H1 (cell line): ENCODE measurements around the gene SLC23A2. TPM values are rescaled to one million over a fixed set of nuclear protein-coding genes. Genes with fewer than 3 reads are reported as not detected.

Experiments used
- CTCF ChIA-PET: fragments of 300-600 bp; sonication (Branson Sonifier 250); formaldehyde crosslinking; loops from one replicate; lab custom pipeline; 2021; ENCODE audit not compliant: partially characterized antibody; lab: Charles Lee
- POLR2A ChIA-PET: fragments of 300-600 bp; sonication (Branson Sonifier 250); formaldehyde crosslinking; loops from one replicate; lab custom pipeline; 2021; ENCODE audit warnings: inconsistent platforms; ENCODE audit not compliant: partially characterized antibody; lab: Charles Lee
- DNase-seq, 2 experiments: peaks; one replicate each; pipeline versions ENCODE4 v3.0.0 to v3.0.0-alpha.2; 2010 to 2022; ENCODE audit warnings: low spot score in 2 of 2, low read depth in 1 of 2, mixed read lengths in 1 of 2
- FAIRE-seq: peaks from 2 replicates; lab custom pipeline; 2011; peaks lifted over from hg19 to GRCh38; lab: Jason Lieb, UNC
- H2AFZ ChIP-seq: 2 replicates; pipeline ENCODE4 v1.8.1; 2012; ENCODE audit warnings: low read length, inconsistent platforms
- H2AK5ac ChIP-seq: 2 replicates; pipeline ENCODE4 v1.6.1; 2013; ENCODE audit warnings: low read depth, low read length
- H2BK120ac ChIP-seq: replicated peaks from 2 replicates; pipeline ENCODE3; 2013; ENCODE audit warnings: low read depth, low read length, inconsistent platforms
- H2BK12ac ChIP-seq: 2 replicates; pipeline ENCODE4 v1.6.1; 2013; ENCODE audit warnings: low read depth, low read length
- H2BK15ac ChIP-seq: 2 replicates; pipeline ENCODE4 v1.6.1; 2013; ENCODE audit warnings: low read length
- H2BK20ac ChIP-seq: 2 replicates; pipeline ENCODE4 v1.6.1; 2013; ENCODE audit warnings: low read length
- H2BK5ac ChIP-seq: 2 replicates; pipeline ENCODE4 v1.6.1; 2013; ENCODE audit warnings: low read depth, low read length
- H3K14ac ChIP-seq: 2 replicates; pipeline ENCODE4 v1.6.1; 2013; ENCODE audit warnings: inconsistent platforms; ENCODE audit not compliant: insufficient read length
- H3K18ac ChIP-seq: 2 replicates; pipeline ENCODE4 v1.6.1; 2013; ENCODE audit warnings: low read length; ENCODE audit errors: extremely low read depth
- H3K23ac ChIP-seq: 2 replicates; pipeline ENCODE4 v1.6.1; 2013; ENCODE audit warnings: inconsistent platforms; ENCODE audit not compliant: insufficient read length
- H3K23me2 ChIP-seq: 2 replicates; pipeline ENCODE4 v1.6.1; 2013; ENCODE audit warnings: low read depth, low read length
- H3K27ac ChIP-seq: 2 replicates; pipeline ENCODE4 v1.6.1; 2011; ENCODE audit warnings: low read depth, low read length, inconsistent platforms
- H3K27me3 ChIP-seq, 4 experiments: replicated peaks in 1 of 4; 1 replicate in 1 of 4; 2 replicates in 3 of 4; pipeline versions ENCODE4 v1.6.1 to v1.8.1; 2011 to 2013; ENCODE audit warnings: low read length in 3 of 4, mild to moderate bottlenecking in 3 of 4, inconsistent platforms in 2 of 4, mixed read lengths in 2 of 4, moderate library complexity in 1 of 4; ENCODE audit not compliant: control insufficient read depth in 3 of 4, insufficient read depth in 3 of 4; ENCODE audit errors: extremely low read depth in 1 of 4
- H3K36me3 ChIP-seq, 4 experiments: 2 replicates each; pipeline versions ENCODE4 v1.6.1 to v1.8.1; 2011 to 2013; ENCODE audit warnings: mild to moderate bottlenecking in 4 of 4, low read length in 3 of 4, moderate library complexity in 2 of 4, control low read depth in 1 of 4, inconsistent platforms in 1 of 4; ENCODE audit not compliant: insufficient read depth in 4 of 4, control insufficient read depth in 2 of 4
- H3K4ac ChIP-seq: replicated peaks from 2 replicates; pipeline ENCODE3; 2013; ENCODE audit warnings: low read length, low read depth, mixed read lengths, inconsistent platforms; ENCODE audit not compliant: insufficient read length
- H3K4me1 ChIP-seq, 4 experiments: replicated peaks in 1 of 4; 1 replicate in 1 of 4; 2 replicates in 3 of 4; pipeline versions ENCODE4 v1.6.1 to v1.8.1; 2011 to 2013; ENCODE audit warnings: low read length in 3 of 4, inconsistent platforms in 2 of 4, mixed read lengths in 1 of 4; ENCODE audit not compliant: insufficient read depth in 4 of 4, control insufficient read depth in 3 of 4
- H3K4me2 ChIP-seq, 2 experiments: 2 replicates each; pipeline versions ENCODE4 v1.6.1 to v1.8.1; 2011 to 2013; ENCODE audit warnings: low read depth in 2 of 2, low read length in 2 of 2, control low read depth in 1 of 2, inconsistent platforms in 1 of 2, mild to moderate bottlenecking in 1 of 2; ENCODE audit not compliant: insufficient read depth in 1 of 2
- H3K4me3 ChIP-seq, 4 experiments: fragments of 200-600, 300-600 bp in 1 of 4; sonication (generic), shearing (Covaris generic), sonication (Bioruptor Twin) in 1 of 4; 2 replicates each; pipeline versions ENCODE4 v1.5.1 to v1.8.1; 2011 to 2016; ENCODE audit warnings: low read length in 4 of 4, low read depth in 3 of 4, control low read depth in 2 of 4, inconsistent platforms in 2 of 4, mild to moderate bottlenecking in 2 of 4, mixed read lengths in 1 of 4, moderate library complexity in 1 of 4; ENCODE audit not compliant: insufficient read depth in 2 of 4; ENCODE audit errors: extremely low read depth in 1 of 4
- H3K56ac ChIP-seq: replicated peaks from 2 replicates; pipeline ENCODE3; 2013; ENCODE audit warnings: low read depth, mild to moderate bottlenecking, mixed read lengths, low read length, inconsistent platforms; ENCODE audit not compliant: insufficient read length
- H3K79me1 ChIP-seq: 2 replicates; pipeline ENCODE4 v1.6.1; 2013; ENCODE audit warnings: low read depth, low read length, control low read depth
- H3K79me2 ChIP-seq, 2 experiments: 2 replicates each; pipeline versions ENCODE4 v1.6.1 to v1.8.1; 2012 to 2013; ENCODE audit warnings: low read length in 2 of 2, mild to moderate bottlenecking in 2 of 2, inconsistent platforms in 1 of 2; ENCODE audit not compliant: insufficient read depth in 2 of 2, control insufficient read depth in 1 of 2
- H3K9ac ChIP-seq, 4 experiments: replicated peaks in 1 of 4; 1 replicate in 1 of 4; 2 replicates in 3 of 4; pipeline versions ENCODE4 v1.6.1 to v1.8.1; 2011 to 2013; ENCODE audit warnings: low read depth in 3 of 4, low read length in 3 of 4, control low read depth in 2 of 4, mild to moderate bottlenecking in 2 of 4, moderate library complexity in 2 of 4, inconsistent platforms in 1 of 4; ENCODE audit errors: extremely low read depth in 1 of 4
- H3K9me3 ChIP-seq, 2 experiments: 2 replicates each; pipeline versions ENCODE4 v1.6.1 to v1.8.1; 2012 to 2013; ENCODE audit warnings: mild to moderate bottlenecking in 2 of 2, moderate library complexity in 2 of 2, control low read depth in 1 of 2, inconsistent platforms in 1 of 2, low read depth in 1 of 2, low read length in 1 of 2, mixed read lengths in 1 of 2; ENCODE audit not compliant: insufficient read depth in 2 of 2
- H4K20me1 ChIP-seq, 2 experiments: replicated peaks in 1 of 2; 2 replicates each; pipeline versions ENCODE3 to v1.8.1; 2011 to 2013; ENCODE audit warnings: inconsistent platforms in 2 of 2, low read length in 2 of 2, mild to moderate bottlenecking in 1 of 2; ENCODE audit not compliant: insufficient read depth in 2 of 2, control insufficient read depth in 1 of 2
- H4K5ac ChIP-seq: 2 replicates; pipeline ENCODE4 v1.6.1; 2013; ENCODE audit warnings: low read length, low read depth, mixed read lengths, inconsistent platforms; ENCODE audit not compliant: insufficient read length
- H4K8ac ChIP-seq: 2 replicates; pipeline ENCODE4 v1.8.0; 2013; ENCODE audit warnings: mild to moderate bottlenecking, moderate library complexity, low read length, inconsistent platforms; ENCODE audit not compliant: insufficient read depth; ENCODE audit errors: extremely low read depth
- H4K91ac ChIP-seq: replicated peaks from 2 replicates; pipeline ENCODE3; 2013; ENCODE audit warnings: low read length, mixed read lengths, inconsistent platforms; ENCODE audit not compliant: insufficient read length
- EGR1 ChIP-seq: IDR thresholded peaks from 2 replicates; pipeline ENCODE4 v1.6.1; 2011; ENCODE audit warnings: low read depth, low read length, borderline replicate concordance
- HDAC2 ChIP-seq, 2 experiments: fragments of 300-600 bp in 1 of 2; sonication (generic) in 1 of 2; IDR thresholded peaks; 2 replicates each; pipeline ENCODE4 v1.6.1; 2011 to 2012; ENCODE audit warnings: low read depth in 2 of 2, low read length in 2 of 2, mild to moderate bottlenecking in 2 of 2, moderate library complexity in 2 of 2, borderline replicate concordance in 1 of 2, inconsistent platforms in 1 of 2
- KDM4A ChIP-seq: IDR thresholded peaks from one replicate; pipeline ENCODE4 v1.7.1; 2012; ENCODE audit warnings: low read depth, mild to moderate bottlenecking, moderate library complexity, low read length, inconsistent platforms; ENCODE audit not compliant: severe bottlenecking
- MAFK ChIP-seq: IDR thresholded peaks from 2 replicates; pipeline ENCODE4 v1.6.1; 2012; ENCODE audit warnings: low read depth, mild to moderate bottlenecking, improper control_type of control experiment, low read length
- NANOG ChIP-seq: IDR thresholded peaks from 2 replicates; pipeline ENCODE4 v1.6.1; 2011; ENCODE audit warnings: low read length, low read depth, mild to moderate bottlenecking, inconsistent platforms; ENCODE audit not compliant: insufficient read depth, poor library complexity, severe bottlenecking
- RAD21 ChIP-seq, 2 experiments: IDR thresholded peaks in 1 of 2; conservative IDR thresholded peaks in 1 of 2; 2 replicates each; pipeline ENCODE4 v1.6.1; 2011; ENCODE audit warnings: low read depth in 2 of 2, low read length in 2 of 2, improper control_type of control experiment in 1 of 2, inconsistent platforms in 1 of 2, mild to moderate bottlenecking in 1 of 2, moderate library complexity in 1 of 2
- SIN3A ChIP-seq, 2 experiments: IDR thresholded peaks in 1 of 2; conservative IDR thresholded peaks in 1 of 2; 2 replicates each; pipeline ENCODE4 v1.6.1; 2011 to 2012; ENCODE audit warnings: low read length in 2 of 2, improper control_type of control experiment in 1 of 2, low read depth in 1 of 2, mild to moderate bottlenecking in 1 of 2
- TAF1 ChIP-seq: IDR thresholded peaks from 2 replicates; pipeline ENCODE4 v1.6.1; 2011; ENCODE audit warnings: mild to moderate bottlenecking, low read depth, low read length
- ZNF274 ChIP-seq: IDR thresholded peaks from 2 replicates; pipeline ENCODE4 v1.7.0; 2012; ENCODE audit warnings: low read length, borderline replicate concordance; ENCODE audit errors: extremely low read depth
- WGBS, 2 experiments: shearing (Covaris generic) in 1 of 2; methylation state at CpG; one replicate each; pipeline versions ENCODE4 v1.1.6 to v1.1.7; 2013 to 2015; ENCODE audit warnings: low lambda C conversion rate in 2 of 2, mixed read lengths in 2 of 2, inconsistent platforms in 1 of 2, low coverage in 1 of 2, missing lambda C conversion rate in 1 of 2; ENCODE audit not compliant: insufficient replicate concordance in 2 of 2, insufficient coverage in 1 of 2, insufficient read length in 1 of 2; ENCODE audit errors: extremely low coverage in 1 of 2, missing lambda C conversion rate in 1 of 2; 5-methylcytosine and 5-hydroxymethylcytosine counted together
- polyA plus RNA-seq, 7 experiments: library from polyadenylated mRNA; depleted of rRNA in 3 of 7; stranded (reverse) in 5 of 7; unstranded in 2 of 7; fragments of >200 nt in 5 of 7; fragments of 200-250 nt in 2 of 7; gene quantifications; 1 replicate in 5 of 7; 2 replicates in 1 of 7; 4 replicates in 1 of 7; pipeline versions ENCODE4 v1.2.1 to v1.2.3, GENCODE V29; 2011 to 2013; ENCODE audit warnings: missing spikeins in 2 of 7, mixed read lengths in 2 of 7
- total RNA-seq: library from RNA; stranded (reverse); fragmentation: NEBNext Ultra II Directional; extraction: Animal tissue kit (Norgen Biotek cat#: 25700); gene quantifications from 2 replicates; pipeline ENCODE4 v1.2.1, GENCODE V29; 2021
- TF ChIP-seq, protein P1 (sequence below): IDR thresholded peaks from 2 replicates; pipeline ENCODE4 v1.6.1; 2012; ENCODE audit warnings: inconsistent platforms

The SLC23A2 gene
- total and polyA plus RNA-seq, 2 of the 8 experiments (the other 6 are each of a cell fraction or from before 2014, with no cell fraction given), result 17.0 to 18.6 TPM

DNA sequence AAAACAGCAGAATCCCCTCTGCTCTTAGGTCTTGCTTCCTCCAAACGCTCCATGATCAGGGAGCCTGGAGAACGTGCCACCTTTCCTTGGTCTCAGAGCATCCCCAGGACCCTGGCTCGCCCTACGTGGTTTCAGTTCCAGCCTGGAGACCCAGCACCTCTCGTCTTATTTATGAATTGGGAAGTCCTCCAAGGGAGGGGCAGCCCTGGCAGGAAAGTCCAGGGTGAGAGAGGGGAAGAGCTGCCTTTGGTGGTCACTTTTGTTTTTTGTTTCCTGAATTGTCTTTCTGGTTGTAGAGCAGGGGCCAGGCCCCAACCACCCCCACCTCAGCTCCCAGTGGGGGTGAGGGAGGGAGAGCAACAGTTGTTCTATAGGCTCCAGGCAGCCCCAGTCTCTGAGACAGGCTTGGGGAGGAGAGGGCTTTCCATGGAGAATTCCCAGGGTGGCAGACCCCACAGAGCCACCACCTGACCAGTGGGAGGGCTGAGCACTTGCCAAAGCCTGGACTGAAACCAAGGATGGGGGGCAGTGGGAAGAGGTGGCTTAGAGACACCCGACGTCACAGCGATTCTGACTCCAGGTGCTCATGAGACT, 190.8 kb downstream of the SLC23A2 start:
- Histone ChIP-seq H4K91ac (no peak overlapping the region), H2BK5ac (no peak overlapping the region), H3K23me2 (no peaks in the 10 kb centered on the region; the same call in 1 of the 2 replicates), H2BK12ac (no peak overlapping the region), H2BK15ac (no peak overlapping the region), H3K14ac (no peak overlapping the region), H3K4me1 (peaks cover 0 to 7% (median 3%) of the 10 kb centered on the region in 4 experiments; a peak in 5 of 7 replicates), H4K5ac (no peak overlapping the region), H4K20me1 (peaks cover 0 to 2% of the 10 kb centered on the region in 2 experiments), H3K9ac (no peak overlapping the region), H3K79me1 (no peaks in the 10 kb centered on the region; the same call in 1 of the 2 replicates), H3K4ac (no peak overlapping the region), H2AFZ (no peak overlapping the region), H2BK20ac (no peak overlapping the region), H4K8ac (no peak overlapping the region), H3K27me3 (no peaks in the 10 kb centered on the region), H3K23ac (no peak overlapping the region), H2AK5ac (no peak overlapping the region), H3K36me3 (no peaks in the 10 kb centered on the region; a peak in 1 of 8 replicates), H3K9me3 (no peaks in the 10 kb centered on the region), H3K27ac (no peak overlapping the region), H3K79me2 (no peaks in the 10 kb centered on the region), H3K4me3 (no peak overlapping the region), H3K4me2 (no peak overlapping the region), H2BK120ac (no peak overlapping the region), H3K56ac (no peak overlapping the region), H3K18ac (no peak overlapping the region)
- no peak for DNase-seq
- POLR2A ChIA-PET, result interaction anchor here (0.7 kb wide), 1 partner anchor 32 kb away, joined by 4 read pairs; no protein-coding TSS in a partner anchor
- no peak for FAIRE-seq
- 84% methylated on average over 8 of the region's 8 CpGs; no CpG with 5 or more reads in 1 of the 2 experiments for WGBS, 2 experiments
- CTCF ChIA-PET, result interaction anchor here (0.8 to 1.2 kb wide), 2 partner anchors 30 to 108 kb away, joined by 3 to 5 read pairs; no protein-coding TSS in a partner anchor
- TF ChIP-seq KDM4A (no peak), SIN3A (conservative IDR thresholded peaks at IDR 0.05 in 1 of 2, IDR thresholded peaks at IDR 0.05 in 1 of 2; ENCODE audit: low read depth in 1 of 2, low read length in 2 of 2) (no peak), ZNF274 (no peak), HDAC2 (IDR thresholded peaks at IDR 0.05; ENCODE audit: borderline replicate concordance in 1 of 2, low read depth in 2 of 2, low read length in 2 of 2) (no peak), RAD21 (IDR thresholded peaks at IDR 0.05 in 1 of 2, conservative IDR thresholded peaks at IDR 0.05 in 1 of 2; ENCODE audit: low read depth in 2 of 2, low read length in 2 of 2) (no peak), NANOG (no peak), MAFK (no peak), EGR1 (no peak), TAF1 (no peak)
- TF ChIP-seq, protein P1, sequence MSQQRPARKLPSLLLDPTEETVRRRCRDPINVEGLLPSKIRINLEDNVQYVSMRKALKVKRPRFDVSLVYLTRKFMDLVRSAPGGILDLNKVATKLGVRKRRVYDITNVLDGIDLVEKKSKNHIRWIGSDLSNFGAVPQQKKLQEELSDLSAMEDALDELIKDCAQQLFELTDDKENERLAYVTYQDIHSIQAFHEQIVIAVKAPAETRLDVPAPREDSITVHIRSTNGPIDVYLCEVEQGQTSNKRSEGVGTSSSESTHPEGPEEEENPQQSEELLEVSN, result no peak
